T-helper 22 cell (primary cell): ENCODE measurements around the gene GM2A.
"Not testable (repeated sequence)": the region's sequence is repeated elsewhere in the genome, so short reads cannot be mapped to it uniquely, and the experiment has no call there.

Experiments used
- DNase-seq: peaks from one replicate; pipeline ENCODE4 v3.0.0-alpha.2; 2020; ENCODE audit warnings: low read depth

Gene GM2A

DNA sequence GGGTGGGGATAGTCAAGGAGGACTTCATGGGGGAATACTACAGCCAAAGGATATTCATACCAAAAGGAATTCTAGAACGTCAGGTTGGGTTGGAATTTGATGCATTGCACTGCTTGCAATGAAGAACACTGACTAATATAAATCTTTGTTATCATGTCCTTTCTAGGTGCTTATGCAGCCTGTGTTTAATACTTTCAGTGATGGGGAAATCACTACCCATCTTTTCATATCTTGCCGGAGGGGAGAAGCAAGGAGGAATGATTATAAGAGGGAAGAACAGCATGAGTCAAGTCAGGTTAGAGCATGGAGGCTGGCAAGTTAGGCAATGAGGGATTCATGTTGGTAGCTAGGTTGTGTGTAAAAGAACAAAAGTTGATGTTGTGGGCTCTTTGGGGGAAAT is 24.0 kb upstream of the GM2A start:
- no peak for DNase-seq

DNA sequence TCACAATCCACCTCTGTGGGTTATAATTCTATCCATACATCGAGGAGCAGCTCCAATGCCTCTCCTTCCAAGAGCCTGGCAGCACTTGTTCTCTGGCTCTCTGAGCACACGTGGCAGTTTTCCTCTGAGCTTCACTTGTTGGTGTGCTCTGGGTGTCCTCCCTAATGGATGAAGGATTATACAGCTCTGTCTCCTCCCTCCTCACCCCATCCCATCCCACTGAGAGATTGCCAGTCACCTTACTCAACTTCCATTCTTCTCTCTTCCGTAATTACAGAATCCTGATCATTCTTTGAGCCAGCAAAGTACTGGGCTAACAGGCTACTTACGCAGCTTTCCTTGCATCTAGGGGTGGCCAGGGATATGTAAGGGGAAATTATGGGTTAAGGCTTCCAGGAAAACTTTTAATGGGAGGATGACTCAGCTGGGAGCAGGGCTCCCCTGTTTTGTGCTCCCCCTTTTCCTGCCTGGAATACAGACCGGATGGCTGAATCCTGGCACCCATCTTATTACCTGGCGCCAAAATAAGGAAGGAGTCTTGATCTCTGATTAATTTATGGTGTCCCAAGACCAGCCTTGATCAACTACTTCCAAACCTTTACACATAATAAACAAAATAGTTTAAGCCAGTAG is 22.8 kb upstream of the GM2A start:
- DNase-seq: no peak

DNA sequence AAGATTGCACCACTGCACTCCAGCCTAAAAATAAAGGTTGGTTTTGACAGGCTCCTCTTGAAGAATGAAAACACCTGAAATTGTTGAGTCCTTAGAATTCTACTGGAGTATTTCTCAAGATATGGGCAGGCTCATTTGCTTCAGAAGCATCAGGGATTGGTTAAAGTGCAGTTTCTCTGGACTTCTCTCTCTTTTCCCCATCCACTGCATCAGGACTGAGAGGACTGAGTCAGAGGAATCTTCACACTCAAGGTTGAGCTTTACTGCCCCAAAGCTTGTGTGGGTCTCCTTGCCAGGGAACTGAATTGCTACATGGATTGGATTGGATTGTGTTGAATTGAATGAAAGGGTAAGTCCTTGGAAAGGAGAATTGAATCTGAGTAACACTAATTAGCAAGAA is 21.6 kb upstream of the GM2A start:
- DNase-seq: no peak

DNA sequence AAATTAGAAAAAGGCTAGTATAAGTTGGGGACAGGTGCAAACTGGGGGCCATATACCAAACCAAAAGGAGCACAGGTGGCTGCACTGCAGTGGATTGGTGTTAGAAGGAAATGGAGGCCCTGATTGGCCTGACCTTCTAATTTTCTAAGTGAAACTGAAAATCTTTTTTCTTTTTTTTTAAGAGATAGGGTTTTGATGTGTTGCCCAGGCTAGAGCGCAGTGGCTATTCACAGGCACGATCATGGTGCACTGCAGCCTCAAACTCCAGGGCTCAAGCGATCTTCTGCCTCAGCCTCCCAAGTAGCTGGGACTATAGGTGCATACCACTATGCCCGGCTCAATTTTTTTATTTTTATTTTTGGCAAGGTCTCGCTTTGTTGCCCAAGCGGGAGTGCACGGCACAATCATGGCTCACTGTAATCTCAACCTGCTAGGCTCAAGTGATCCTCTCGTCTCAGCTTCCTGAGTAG is 19.3 kb upstream of the GM2A start:
- DNase-seq: no peak

DNA sequence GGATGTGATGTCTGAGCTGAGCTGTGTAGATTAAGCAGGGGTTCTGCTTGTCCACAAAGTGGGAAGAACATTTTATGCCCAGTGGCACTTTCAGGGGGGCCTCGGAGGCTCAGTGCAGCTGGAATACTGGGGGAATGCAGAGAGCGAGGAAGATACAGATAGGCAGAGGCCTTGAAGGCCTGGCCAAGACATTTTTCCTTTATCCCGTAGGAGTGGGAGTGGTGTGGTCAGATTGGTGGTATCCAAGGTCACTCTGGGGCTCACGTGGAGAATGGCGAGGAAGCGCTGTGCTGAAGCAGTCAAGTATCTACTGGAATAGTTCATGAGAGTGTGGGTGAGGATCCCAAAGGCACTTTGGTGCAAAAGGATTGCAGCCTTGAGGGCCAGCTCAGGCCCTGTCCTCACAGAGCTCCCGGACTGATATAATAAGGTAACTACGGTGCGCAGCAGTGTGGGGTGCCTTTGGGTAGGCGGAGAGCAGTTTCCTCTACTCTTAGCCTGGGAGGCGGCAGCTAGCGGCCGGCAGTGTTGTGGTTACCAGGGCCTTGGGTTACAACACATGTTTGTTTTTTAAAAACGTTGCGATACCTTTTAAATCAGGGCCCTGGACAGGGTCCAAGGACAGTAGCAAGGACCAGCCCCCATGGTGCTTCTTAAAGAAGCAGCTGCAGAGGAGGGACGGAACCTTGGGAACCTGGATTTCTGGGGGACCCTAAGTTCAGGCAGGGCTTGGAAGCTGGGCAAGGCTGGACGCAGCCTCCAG is 18.3 kb upstream of the GM2A start:
- DNase-seq: no peak

DNA sequence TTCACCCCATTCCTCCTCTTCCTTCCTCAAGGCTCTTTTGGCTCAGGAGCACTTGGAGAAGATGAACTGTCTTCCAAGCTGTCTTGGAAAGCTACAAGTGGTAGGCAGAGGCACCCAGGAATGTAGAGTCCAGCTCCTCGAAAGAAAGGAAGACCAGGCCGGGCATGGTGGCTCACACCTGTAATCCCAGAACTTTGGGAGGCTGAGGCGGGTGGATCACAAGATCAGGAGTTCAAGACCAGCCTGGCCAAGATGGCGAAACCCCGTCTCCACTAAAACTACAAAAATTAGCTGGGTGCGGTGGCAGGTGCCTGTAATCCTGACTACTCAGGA is 17.8 kb upstream of the GM2A start:
- DNase-seq: not testable (repeated sequence)

DNA sequence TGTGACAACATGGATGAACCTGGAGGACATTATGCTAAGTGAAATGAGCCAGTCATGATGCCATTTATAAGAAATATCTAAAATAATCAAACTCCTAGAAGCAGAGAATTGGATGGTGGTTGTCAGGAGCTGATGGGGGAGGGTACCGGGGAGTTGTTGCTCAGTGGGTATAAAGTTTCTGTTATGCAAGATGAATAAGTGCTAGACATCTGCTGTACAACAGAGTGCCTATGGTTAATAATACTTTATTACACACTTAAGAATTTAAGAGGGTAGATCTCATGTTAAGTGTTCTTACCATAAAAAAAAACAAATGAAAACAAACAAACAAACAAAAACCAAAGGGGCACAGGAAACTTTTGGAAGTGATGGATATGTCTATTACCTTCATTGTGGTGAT is 16.1 kb upstream of the GM2A start:
- DNase-seq: no peak

DNA sequence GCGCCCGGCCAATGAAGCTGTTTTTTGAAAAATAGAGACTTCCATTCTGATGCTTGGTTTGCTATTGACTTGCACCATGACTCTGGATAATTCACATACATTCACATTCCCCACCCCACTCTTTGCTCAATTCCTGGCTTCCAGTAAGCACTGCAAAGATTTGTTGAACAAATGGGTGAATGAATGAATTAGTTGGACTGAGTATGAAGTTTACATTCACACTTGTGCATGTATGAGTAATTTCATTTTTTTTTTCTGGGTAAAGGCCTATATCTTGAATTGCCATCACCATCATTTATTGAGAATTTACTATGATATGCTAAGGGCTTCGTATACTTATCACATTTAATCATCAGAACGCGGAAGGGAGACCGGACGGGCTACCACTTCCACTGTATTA is 15.3 kb upstream of the GM2A start:
- no peak for DNase-seq

DNA sequence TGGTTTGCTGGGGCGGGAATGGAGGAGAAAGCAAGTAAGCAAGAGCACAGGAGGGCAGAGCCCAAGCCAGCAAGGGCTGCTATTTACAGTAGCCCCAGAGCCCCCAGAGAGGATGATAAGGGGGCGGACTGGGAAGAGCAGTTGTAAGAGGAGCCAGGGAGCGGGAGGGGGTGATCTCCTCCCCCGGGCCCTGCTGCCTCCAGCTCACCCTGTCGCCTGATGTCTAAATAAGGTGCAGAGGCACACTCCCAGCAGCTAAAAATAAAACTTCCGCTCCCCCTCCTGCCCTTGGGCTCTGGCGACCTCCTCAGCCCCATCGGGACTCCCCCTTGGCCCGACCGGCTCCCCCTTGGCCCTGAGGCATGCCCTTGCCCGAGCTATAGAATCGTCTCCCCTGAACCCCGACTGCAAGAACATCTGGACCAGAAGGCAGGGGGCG is 14.7 kb upstream of the GM2A start:
- no peak for DNase-seq

DNA sequence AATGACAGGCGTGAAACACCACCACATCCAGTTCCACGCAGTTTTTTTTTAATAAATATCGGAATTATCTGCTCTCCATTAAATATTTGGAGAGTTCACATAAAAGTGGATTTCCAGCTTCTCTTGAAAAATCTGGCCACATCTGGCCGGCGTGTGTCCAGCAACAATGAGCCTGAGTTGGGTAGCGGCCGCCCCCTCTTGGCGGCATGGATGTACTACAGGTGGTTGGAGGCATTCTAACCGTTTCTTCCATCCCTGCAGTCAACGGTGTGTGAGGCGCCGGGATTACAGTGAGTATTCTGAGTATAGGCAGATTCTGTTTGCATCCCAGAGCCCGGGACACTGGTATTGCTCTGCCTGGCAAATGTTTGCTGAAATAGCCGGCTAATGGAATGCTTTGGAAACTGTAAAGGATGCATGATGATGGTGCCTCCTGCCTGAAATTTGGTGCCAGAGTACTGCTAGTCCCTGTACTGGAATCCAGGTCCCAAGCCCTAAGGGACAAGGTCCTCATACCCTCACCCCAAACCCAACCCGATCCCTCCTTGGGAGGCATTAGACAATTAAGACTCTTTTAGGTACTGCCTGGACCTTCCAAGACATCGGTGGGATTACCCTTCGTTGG is 13.6 kb upstream of the GM2A start:
- no peak for DNase-seq

DNA sequence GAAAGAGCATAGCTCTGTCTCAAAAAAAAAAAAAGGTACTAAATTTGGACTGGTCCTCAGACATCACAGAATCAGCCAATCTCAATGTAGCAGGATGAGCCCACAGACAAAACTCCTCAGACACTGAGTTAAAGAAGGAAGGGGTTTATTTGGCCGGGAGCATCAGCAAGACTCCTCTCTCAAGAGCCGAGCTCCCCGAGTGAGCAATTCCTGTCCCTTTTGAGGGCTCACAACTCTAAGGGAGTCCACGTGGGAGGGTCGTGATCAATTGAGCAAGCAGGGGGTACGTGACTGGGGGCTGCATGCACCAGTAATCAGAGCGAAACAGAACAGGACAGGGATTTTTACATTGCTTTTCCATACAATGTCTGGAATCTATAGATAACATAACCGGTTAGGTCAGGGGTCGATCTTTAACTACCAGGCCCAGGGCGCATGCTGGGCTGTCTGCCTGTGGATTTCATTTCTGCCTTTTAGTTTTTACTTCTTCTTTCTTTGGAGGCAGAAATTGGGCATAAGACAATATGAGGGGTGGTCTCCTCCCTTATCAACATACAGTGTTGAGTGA is 12.6 kb upstream of the GM2A start:
- not testable (repeated sequence) for DNase-seq

DNA sequence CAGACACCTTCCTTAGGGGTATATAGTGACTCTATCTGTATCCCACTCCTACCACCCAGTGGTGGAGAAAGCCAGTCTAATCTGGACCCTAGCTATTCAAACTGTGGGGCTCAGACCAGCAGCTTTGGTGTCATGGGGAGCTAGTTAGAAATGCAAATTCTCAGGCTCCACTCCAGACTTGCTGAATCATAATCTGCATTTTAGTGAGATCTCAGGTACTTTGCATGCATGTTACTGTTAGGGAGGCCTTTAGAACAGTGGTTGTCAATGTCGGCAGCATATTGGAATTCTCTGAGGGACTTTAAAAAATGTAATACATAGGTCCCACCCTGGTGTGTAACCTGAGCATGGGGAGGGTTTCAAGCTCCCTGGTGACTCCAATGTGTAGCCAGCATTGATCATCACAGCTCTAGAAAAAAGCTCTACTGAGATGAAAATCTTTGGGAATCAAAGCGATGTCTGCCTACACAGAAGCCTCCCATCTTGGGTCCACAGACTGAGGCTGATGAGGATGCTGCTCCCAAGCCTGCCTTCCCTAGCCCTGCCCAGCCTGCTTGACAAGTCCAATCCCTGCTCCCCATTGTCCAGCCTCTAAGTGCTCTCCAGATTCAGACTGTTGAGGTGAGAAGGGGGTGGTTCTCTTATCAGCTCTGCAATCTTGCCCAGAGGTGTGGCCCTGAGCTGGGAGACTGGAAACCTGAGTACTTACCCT is 11.9 kb upstream of the GM2A start:
- DNase-seq: no peak

DNA sequence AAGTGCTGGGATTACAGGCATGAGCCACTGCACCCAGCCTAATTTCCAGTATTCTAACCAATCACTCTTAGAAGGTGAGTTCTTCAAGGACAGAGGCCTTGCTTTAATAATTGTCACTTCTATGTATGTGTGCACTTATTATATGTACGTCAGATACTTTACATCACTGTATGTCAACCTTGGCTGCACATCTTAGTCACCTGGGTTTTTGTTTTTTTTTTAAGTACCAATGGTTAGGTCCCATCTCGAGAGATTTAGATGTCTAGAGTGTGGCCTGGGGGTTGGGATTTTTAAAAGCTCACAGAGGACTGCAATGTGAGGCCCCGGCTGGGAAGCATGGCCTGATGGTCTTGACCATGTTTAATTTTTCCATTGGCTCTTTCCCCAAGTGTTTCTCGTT is 9.9 kb upstream of the GM2A start:
- DNase-seq: no peak

DNA sequence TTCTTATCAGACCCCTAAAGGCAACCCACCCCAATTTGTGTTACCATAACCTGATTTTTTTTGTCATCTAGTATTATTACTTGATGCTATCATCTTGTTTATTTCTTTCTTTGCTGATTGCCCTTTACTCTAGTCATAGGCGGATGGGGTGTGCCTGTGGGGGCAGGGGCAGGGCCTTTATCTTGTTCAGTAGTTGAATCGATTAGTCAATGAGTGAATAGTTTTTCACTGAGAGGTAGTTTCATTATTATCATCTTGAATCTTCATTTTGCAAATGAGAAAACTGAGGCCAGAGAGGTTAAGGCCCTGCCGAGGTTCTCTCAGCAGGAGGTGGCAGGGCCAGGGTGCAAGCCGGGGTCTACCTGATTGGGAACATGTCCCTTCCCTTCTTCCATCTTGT is 9.4 kb upstream of the GM2A start:
- DNase-seq: no peak

DNA sequence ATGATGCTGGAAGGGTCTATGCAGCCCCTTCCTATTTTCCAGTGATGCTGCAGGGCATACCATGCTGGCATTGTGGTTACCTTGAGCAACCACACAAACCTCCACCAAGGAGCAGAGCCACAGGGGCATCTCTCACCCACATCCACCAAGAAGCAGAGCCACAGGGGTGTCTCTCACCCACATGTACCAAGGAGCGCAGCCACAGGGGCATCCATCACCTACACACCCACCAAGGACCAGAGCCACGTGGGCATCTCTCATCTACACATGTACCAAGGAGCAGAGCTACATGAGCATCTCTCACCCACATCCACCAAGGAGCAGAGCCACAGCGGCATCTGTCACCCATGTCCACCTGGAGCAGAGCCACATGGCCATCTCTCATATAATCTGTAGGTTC is 8.8 kb upstream of the GM2A start:
- DNase-seq: no peak

DNA sequence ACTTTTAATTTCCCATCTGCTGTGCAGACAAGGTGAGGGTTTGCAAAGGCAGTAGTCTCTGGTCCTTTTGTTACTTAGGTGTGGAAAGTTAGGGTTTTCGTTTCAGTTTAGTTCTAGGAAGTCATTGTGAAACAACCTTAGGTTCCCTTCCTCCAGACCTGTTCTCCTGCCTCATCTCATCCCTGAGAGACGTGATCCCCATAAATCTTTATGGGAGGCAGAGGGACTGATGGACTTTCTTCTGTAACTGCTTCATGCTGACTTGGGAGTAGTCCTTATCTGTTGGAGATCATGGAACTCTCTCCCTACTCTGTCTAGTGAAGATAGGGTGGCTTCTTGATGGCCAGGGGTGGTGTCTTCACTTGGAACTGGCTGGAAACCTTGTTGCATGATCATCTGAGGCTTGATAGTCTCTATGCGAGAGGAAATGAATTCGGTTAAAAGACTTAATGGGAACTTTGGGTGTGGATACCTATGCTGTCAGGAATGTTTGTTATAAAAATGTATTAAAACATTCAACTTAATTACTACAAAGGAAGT is 7.2 kb upstream of the GM2A start:
- DNase-seq: no peak

DNA sequence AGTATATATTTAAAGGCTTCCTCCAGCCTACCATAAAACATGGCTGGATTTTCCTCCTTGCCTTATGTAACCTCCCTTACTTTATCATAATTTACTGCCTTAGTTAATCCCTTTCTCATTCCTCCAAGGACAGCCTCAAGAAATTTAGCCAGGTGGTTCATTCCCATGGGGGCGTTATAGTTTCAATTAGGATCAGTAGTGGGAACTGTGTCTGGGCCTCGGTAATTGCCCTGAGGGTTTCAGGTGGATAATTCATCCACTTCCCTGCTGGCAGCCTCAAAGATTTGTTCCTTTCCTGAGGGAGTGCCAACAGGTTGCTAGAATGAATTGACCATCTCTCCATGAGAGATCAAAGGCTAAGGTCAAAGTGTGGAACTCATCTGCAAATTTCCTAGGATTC is 4.3 kb upstream of the GM2A start:
- no peak for DNase-seq

DNA sequence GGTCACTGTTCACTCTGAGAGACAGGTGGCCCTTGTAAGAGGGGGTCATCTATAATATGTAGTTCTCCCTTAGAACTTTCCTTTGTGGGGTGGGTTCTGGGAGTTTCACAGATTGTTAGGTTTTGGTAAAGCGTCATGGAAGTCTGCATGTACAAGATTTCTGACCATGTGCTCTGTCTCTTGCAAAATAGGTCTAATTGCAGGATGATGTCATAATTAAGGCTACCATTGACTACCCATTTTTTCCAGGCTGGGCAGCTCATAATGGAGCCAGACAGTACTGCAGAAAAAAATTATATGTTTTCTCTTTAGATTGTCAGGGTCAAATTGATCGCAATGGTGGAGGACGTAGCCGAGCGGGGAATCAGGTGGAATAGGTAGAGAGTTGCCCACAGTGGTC is 3.7 kb upstream of the GM2A start:
- no peak for DNase-seq

DNA sequence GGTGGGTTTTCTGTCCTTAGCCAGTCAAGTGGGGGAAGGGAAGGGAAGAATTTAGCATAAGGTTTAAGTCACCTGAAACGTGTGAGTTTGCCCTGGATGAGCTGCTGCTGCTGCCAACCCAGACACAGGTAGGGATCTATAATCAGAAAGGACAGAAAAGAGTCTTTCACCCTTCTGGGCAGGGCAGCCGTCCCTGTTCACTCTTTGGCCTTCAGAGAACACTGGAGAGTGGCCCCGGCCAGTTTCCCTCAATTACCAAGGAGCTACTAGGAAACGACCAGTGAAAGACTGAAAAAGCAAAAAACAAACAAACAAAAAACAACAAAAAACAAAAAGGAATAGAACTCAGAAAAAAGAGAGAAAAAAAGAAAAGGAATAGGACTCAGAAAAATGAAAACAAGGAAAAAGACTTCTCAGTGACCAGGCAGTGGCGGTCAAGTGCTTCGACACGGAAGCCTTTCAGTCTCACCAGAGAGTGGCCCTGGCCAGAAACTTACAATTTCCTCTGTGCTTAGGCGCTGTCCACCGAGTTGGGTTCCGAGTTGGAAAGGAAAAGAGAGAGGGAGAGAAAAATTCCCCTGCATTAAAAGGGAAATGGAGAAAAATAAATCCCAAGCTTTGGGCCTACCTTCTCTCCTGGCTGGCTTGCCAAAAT is 2.5 kb upstream of the GM2A start:
- no peak for DNase-seq

DNA sequence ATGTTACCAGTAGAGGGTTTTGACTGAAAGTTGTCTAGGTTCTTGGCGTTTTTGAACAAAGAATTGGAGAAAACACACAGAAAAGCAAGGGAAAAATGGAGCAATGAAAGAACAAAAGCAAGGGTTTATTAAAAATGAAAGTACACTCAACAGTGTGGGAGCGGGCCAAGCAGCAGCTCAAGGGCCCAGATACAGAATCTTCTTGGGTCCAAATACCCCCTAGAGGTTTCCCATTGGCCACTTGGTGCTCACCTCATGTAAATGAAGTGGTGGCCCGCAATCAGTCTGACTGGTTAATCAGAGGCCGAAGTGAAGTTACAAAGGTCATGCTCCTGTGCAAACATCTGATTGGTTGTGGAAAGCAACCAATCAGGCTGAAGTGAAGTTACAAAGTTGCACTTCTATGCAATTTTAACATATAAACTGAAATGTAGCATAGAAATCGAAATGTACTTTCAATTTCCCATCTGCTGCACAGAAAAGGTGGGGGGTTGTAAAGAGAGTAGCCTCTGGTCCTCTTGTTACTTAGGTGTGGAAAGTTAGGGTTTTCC is 1.9 kb upstream of the GM2A start:
- DNase-seq: peak; percentile 11

DNA sequence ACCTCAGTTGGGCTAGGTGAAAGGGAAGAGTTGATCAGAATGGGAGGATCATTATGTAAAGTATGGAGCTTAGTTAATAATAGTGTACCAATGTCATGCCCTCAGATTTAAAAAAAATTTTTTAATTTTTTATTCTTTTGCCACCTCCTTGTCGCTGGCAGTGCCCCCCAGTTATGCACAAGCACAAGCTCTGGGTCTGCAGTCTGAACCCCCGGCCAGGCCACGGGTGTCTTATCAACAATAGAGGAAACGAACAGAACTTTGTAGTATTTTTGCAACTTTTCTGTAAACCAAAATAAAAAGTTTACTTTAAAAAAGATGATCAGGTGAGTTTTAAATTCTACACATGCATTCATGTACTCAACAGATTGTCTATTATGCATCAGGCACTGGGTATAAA is 1.4 kb upstream of the GM2A start:
- DNase-seq: no peak

DNA sequence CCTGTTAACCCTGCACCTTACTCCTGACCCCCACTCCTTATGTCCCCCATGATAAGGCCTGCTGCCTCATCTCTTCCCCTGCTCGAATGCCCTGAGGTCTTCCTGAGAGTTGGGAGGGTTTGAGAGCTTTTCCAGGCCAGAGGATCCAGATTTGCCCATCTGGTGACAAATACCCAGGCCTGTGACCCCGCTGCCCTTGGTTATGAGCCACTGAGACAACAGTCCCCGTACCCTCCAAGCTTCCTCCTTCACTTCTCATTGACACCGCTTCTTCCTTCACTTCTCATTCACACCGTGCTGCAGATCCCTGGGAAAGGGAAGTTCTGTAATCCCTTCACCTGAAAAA is 593 bp downstream of the GM2A start:
- no peak for DNase-seq
